Psoas muscle (tissue), 8 donors: ENCODE measurements around the gene TCF12. TPM values are rescaled to one million over a fixed set of nuclear protein-coding genes. Genes with fewer than 3 reads are reported as not detected.
A peak's percentile ranks its signal among the peaks of the same experiment; 100 is the strongest.

ENCODE experiments used
- ATAC-seq, 4 donors: fragments of 200-7000 bp; cut with Tn5 transposase; one replicate each; pipeline ENCODE4 v1.9.1; 2020; ENCODE audit warnings: moderate library complexity in 3 of 4, mild to moderate bottlenecking in 2 of 4
- DNase-seq, 2 donors: peaks; one replicate each; pipeline ENCODE4 v3.0.0-alpha.2; 2020
- H3K27ac ChIP-seq: fragments of 200-600 bp; one replicate; pipeline ENCODE4 v1.8.0; 2022
- H3K27me3 ChIP-seq, 3 donors: fragments of 200-600 bp in 1 of 3; one replicate each; pipeline versions ENCODE4 v1.6.1 to v1.8.0; 2013 to 2022; ENCODE audit warnings: low read length in 2 of 3, mild to moderate bottlenecking in 2 of 3, moderate library complexity in 1 of 3; ENCODE audit not compliant: insufficient read depth in 3 of 3
- H3K36me3 ChIP-seq, 2 donors: fragments of 200-600 bp in 1 of 2; one replicate each; pipeline versions ENCODE4 v1.6.1 to v1.8.0; 2013 to 2022; ENCODE audit warnings: low read depth in 1 of 2, mild to moderate bottlenecking in 1 of 2, moderate library complexity in 1 of 2; ENCODE audit not compliant: insufficient read depth in 1 of 2
- H3K4me1 ChIP-seq: fragments of 200-600 bp; one replicate; pipeline ENCODE4 v1.8.0; 2022
- H3K4me3 ChIP-seq: fragments of 200-600 bp; one replicate; pipeline ENCODE4 v1.8.0; 2022; ENCODE audit warnings: mild to moderate bottlenecking
- H3K9me3 ChIP-seq: fragments of 200-600 bp; one replicate; pipeline ENCODE4 v1.8.0; 2022
- WGBS, 3 donors: extraction: QIAGEN DNeasy Blood & Tissue Kit; methylation state at CpG; one replicate each; pipeline versions ENCODE4 v1.1.6 to v1.1.7; 2013; 5-methylcytosine and 5-hydroxymethylcytosine counted together
- intact Hi-C, 2 donors: fragments of 100-400 bp; cut with DNase I; formaldehyde crosslinking; loops; one replicate each; pipeline versions ENCODE4 v1.11.0 to v1.14.2; 2022
- polyA plus RNA-seq, 3 donors: library from polyadenylated mRNA; stranded (reverse); fragments of 200-250 nt; gene quantifications; one replicate each; pipeline ENCODE4 v1.2.3, GENCODE V29; 2013
- total RNA-seq, 4 donors: library from RNA; stranded (reverse); fragmentation: NEBNext Ultra II Directional in 2 of 4; extraction: Animal tissue kit (Norgen Biotek cat#: 25700) in 2 of 4; gene quantifications; one replicate each; pipeline versions ENCODE4 v1.2.1 to v1.2.4, GENCODE V29; 2021 to 2023
- TF ChIP-seq, protein P1 (sequence below): fragments of 200-600 bp; IDR thresholded peaks from one replicate; pipeline ENCODE4 v1.8.0; 2022; ENCODE audit warnings: antibody characterized with exemption
- donor health status: healthy with polysubstance abuse.
- donor health status: DM: no; HTN: no; CAD: no; lungs with moderate emphysema.
- donor health status: Bipolar disorder and iron deficiency.
- donor health status: healthy.
- donor health status: DM: yes; HTN: yes; CAD: no.
- donor health status: DM: no; HTN: no; CAD: no.
- donor health status: DM: no; HTN: no; CAD: no.
- donor health status: DM: yes; HTN: yes; CAD: no.

Gene TCF12
- total and polyA plus RNA-seq, 7 donors: 10.5 to 53.1 (median 30.5) TPM

DNA sequence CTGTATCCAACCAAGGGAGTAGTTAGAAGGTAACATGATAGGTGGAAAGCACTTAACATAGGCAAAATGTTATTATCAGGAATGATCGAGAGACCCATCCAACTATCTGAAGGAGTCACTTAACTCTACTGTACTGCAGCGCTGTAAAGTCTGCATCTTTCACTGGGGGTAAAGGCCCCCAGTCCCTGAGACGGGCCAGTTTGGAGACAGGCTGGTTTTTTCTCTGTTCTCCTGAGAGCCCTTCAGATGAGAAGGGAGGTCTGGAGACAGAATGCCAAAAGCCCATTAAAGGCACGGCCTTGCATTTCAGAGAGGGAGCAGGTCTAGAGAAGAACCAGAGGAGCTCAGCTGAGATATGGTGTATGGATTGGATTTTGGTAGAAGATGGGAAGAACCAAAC, 386.6 kb downstream of the TCF12 start:
- Histone ChIP-seq H3K4me3 (no peak overlapping the region), H3K27ac (no peak overlapping the region), H3K27me3 (no peaks in the 10 kb centered on the region), H3K9me3 (no peaks in the 10 kb centered on the region), H3K4me1 (peaks cover 5% of the 10 kb centered on the region), H3K36me3 (no peaks in the 10 kb centered on the region)
- DNase-seq (no peak), ATAC-seq (no peak)
- intact Hi-C loops: loop anchor here (5.0 to 10.0 kb wide), 4 partner anchors 158 to 483 kb away; partner anchors contain the start of gene TCF12 (in 1 of the 2)
- WGBS, 3 donors: 83 to 95% (median 89%) methylated on average over 4 of the region's 4 CpGs
- TF ChIP-seq, protein P1, sequence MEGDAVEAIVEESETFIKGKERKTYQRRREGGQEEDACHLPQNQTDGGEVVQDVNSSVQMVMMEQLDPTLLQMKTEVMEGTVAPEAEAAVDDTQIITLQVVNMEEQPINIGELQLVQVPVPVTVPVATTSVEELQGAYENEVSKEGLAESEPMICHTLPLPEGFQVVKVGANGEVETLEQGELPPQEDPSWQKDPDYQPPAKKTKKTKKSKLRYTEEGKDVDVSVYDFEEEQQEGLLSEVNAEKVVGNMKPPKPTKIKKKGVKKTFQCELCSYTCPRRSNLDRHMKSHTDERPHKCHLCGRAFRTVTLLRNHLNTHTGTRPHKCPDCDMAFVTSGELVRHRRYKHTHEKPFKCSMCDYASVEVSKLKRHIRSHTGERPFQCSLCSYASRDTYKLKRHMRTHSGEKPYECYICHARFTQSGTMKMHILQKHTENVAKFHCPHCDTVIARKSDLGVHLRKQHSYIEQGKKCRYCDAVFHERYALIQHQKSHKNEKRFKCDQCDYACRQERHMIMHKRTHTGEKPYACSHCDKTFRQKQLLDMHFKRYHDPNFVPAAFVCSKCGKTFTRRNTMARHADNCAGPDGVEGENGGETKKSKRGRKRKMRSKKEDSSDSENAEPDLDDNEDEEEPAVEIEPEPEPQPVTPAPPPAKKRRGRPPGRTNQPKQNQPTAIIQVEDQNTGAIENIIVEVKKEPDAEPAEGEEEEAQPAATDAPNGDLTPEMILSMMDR: no peak

DNA sequence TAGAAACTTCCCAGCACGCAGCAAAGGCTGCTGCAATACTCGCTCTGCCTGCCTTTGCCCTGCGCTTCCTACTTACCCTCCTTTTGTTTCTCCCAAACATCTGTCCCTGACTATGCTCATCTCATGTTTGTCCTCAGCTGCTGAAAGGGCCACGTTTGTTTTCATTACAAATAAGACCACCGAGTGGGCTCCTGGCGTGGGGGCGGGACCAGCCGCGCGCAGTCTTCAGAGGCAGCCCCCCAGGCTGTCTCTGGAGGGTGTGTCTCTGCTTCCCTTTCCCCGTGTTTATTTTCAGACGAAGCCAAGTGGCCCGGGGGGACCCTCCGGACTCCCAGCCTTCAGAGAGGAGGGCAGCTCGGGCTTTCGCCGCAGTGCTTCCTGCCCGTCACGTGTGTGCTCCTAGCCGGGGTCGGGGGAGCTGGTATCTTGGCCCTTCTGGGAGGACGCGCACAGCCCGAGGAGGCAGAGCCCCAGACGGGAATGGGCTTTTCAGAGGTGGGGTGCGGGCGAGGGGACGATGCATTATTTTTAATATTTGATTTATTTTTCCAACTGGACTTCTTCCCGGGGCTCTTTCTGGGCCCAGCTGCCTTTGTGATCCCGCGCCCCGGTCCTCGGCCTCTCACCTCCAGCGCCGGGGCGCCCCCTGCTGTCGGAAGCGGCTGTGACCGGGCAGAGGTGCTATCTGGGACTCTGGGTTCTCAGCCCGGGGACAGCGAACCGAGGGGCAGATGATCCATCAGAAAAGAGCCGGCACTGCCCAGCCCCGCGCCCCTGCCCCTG, 387.9 kb downstream of the TCF12 start:
- ATAC-seq: peak; percentile 86 to 97 (median 90)
- Histone ChIP-seq H3K27me3 (no peaks in the 10 kb centered on the region), H3K9me3 (no peaks in the 10 kb centered on the region), H3K4me3 (peak overlapping the region; percentile 78), H3K36me3 (no peaks in the 10 kb centered on the region), H3K4me1 (peaks cover 5% of the 10 kb centered on the region), H3K27ac (no peak overlapping the region)
- intact Hi-C loops: loop anchor here (2.0 to 10.0 kb wide), 6 partner anchors 159 to 808 kb away; partner anchors contain the start of gene TCF12 (in 1 of the 2)
- TF ChIP-seq, protein P1: peak; percentile 90
- DNase-seq: peak; percentile 87 to 94
- 2 to 4% (median 2%) methylated on average over 42 to 45 of the region's 45 CpGs for WGBS, 3 donors

DNA sequence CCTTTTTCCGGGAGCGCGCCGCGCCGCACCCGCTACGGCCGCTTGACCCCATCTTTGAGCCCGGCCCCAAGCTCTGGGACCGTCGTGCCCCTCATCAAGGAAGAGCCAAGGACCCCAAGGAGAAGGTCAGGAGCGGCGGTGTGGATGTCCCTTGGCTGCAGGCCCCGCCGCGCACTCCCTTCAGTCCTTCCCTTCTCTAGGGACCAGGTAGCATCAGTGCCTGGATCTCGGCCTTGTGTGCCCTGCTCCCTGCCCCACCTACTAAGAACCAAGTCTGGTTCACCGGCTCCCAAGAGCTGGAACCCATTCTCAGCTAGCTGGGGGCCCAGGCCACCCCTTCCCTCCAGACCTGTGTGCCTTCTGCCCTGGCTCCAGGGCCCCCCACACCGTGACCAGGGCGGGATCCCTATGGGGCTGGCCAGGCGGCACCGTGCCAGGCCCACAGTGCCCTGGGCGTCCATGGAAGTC, 388.5 kb downstream of the TCF12 start:
- peaks cover 5% of the 10 kb centered on the region for H3K4me1 ChIP-seq
- TF ChIP-seq, protein P1: no peak
- no peaks in the 10 kb centered on the region for H3K27me3 ChIP-seq
- H3K4me3 ChIP-seq: peak overlapping the region; percentile 78
- ATAC-seq: peak; percentile 21 to 46 (median 37)
- WGBS, 3 donors: 26 to 28% (median 26%) methylated on average over 21 to 24 of the region's 24 CpGs
- no peaks in the 10 kb centered on the region for H3K36me3 ChIP-seq
- H3K27ac ChIP-seq: no peak overlapping the region
- intact Hi-C loops: loop anchor here (2.0 to 10.0 kb wide), 6 partner anchors 160 to 808 kb away; partner anchors contain the start of gene TCF12 (in 1 of the 2)
- H3K9me3 ChIP-seq: no peaks in the 10 kb centered on the region
- no peak for DNase-seq

DNA sequence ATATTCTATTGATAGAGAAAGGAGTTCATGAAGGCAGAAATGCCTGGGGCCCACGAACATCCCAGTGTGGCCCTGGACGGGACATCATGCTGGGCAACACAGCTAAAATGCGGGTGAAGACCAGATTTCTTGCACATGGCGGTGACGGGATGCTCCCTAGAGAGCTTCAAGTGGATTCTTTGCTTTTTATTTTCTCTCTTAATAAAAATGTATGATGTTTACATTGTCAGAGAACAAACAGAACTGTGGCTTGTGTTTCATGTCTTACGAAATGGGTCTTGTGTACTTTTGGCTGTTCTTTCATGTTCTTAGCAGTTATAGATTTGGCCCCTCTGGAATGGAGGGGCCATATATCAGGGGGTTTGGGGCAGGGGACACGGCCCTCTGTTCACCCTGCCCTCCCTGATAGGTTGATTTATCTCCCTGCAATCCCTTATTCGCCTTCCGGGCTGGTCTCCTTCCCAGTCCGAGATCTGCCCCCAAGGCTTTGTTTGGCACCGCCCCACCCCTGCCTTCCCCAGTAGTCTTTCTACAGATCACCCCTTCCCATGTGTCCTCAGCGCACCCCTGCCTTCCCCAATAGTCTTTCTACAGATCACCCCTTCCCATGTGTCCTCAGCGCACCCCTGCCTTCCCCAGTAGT, 389.2 kb downstream of the TCF12 start:
- H3K27me3 ChIP-seq: no peaks in the 10 kb centered on the region
- H3K36me3 ChIP-seq: no peaks in the 10 kb centered on the region
- TF ChIP-seq, protein P1: no peak
- DNase-seq: no peak
- H3K4me1 ChIP-seq: peaks cover 9% of the 10 kb centered on the region
- H3K27ac ChIP-seq: no peak overlapping the region
- intact Hi-C loops: loop anchor here (2.0 to 10.0 kb wide), 6 partner anchors 160 to 809 kb away; partner anchors contain the start of gene TCF12 (in 1 of the 2)
- H3K9me3 ChIP-seq: no peaks in the 10 kb centered on the region
- 88 to 91% (median 91%) methylated on average over 12 to 13 of the region's 13 CpGs for WGBS, 3 donors
- no peak overlapping the region for H3K4me3 ChIP-seq
- no peak for ATAC-seq
